Placental epithelial cell (primary cell): ENCODE measurements around the gene HSPB8. TPM values are rescaled to one million over a fixed set of nuclear protein-coding genes. Genes with fewer than 3 reads are reported as not detected.

Source experiments
- total RNA-seq: library from RNA; depleted of rRNA; stranded (reverse); fragments of >200 nt; gene quantifications from 2 replicates; pipeline ENCODE4 v1.2.3, GENCODE V29; 2012

The HSPB8 gene
- total RNA-seq, result 46.3 and 63.1 TPM in 2 replicates

GRCh38 chr12:119178544-119179334 is at the start of gene HSPB8:
HSPB8 (plus strand) TSS chr12:119178931; CDS start chr12:119179313, 382 bp downstream.

Other genes with a start within 250 kb of the HSPB8 start
- under 0.01 TPM in 2 replicates for gene SRRM4, start 197.4 kb upstream of the HSPB8 start, total RNA-seq
- not detected in 2 replicates for gene CCDC60, start 155.8 kb downstream of the HSPB8 start, total RNA-seq